Astrocyte of the spinal cord (primary cell): Measurements from ENCODE around the gene HOXB4.

Source experiments
- DNase-seq: peaks from one replicate; pipeline ENCODE4 v3.0.0; 2011; ENCODE audit warnings: low read depth, low spot score
- H3K4me3 ChIP-seq: 2 replicates; pipeline ENCODE4 v1.5.1; 2011; ENCODE audit warnings: low read depth, mild to moderate bottlenecking, low read length, moderate library complexity
- in situ Hi-C: cut with HindIII; loops from 2 replicates; pipeline ENCODE4 v1.10.0; 2017; ENCODE audit warnings: low sequenced_read_pairs
- TF ChIP-seq, protein P1 (sequence below): IDR thresholded peaks from 2 replicates; pipeline ENCODE4 v1.5.1; 2012; ENCODE audit warnings: low read depth, mild to moderate bottlenecking, low read length, inconsistent platforms

The HOXB4 gene

GRCh38 chr17:48583708-48584222 lies 5.6 kb upstream of the HOXB4 start:
- in situ Hi-C loops, result no loop called here
- TF ChIP-seq, protein P1, sequence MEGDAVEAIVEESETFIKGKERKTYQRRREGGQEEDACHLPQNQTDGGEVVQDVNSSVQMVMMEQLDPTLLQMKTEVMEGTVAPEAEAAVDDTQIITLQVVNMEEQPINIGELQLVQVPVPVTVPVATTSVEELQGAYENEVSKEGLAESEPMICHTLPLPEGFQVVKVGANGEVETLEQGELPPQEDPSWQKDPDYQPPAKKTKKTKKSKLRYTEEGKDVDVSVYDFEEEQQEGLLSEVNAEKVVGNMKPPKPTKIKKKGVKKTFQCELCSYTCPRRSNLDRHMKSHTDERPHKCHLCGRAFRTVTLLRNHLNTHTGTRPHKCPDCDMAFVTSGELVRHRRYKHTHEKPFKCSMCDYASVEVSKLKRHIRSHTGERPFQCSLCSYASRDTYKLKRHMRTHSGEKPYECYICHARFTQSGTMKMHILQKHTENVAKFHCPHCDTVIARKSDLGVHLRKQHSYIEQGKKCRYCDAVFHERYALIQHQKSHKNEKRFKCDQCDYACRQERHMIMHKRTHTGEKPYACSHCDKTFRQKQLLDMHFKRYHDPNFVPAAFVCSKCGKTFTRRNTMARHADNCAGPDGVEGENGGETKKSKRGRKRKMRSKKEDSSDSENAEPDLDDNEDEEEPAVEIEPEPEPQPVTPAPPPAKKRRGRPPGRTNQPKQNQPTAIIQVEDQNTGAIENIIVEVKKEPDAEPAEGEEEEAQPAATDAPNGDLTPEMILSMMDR, result no peak
- no peak for DNase-seq
- peak overlapping the region; percentile 77 for H3K4me3 ChIP-seq

- in situ Hi-C loops, result no loop called here
- DNase-seq, result no peak
- peak overlapping the region; percentile 77 for H3K4me3 ChIP-seq
- TF ChIP-seq, protein P1, result no peak
These were observed 4.6 kb upstream of the HOXB4 start for GRCh38 chr17:48582750-48583069.

- in situ Hi-C loops, result no loop called here
- TF ChIP-seq, protein P1, result no peak
- H3K4me3 ChIP-seq, result peak overlapping the region; percentile 77
- peak; percentile 81 for DNase-seq
These were observed 1.8 kb upstream of the HOXB4 start for GRCh38 chr17:48579760-48580554.

DNA sequence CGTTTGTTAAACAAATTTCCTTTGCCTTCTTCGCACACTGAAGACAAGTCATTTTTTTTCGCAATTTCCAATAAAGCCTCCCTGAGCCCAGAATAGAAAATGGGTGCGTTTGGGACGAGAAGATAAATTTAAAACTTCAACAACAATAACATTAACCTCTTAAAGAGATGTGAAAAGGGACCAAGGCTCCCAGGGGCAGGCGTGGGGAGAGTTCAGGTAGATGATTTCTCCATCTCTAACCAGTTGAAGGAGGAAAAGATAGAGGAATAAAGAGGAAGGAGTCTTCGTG lies 1.3 kb upstream of the HOXB4 start:
- peak overlapping the region; percentile 77 for H3K4me3 ChIP-seq
- TF ChIP-seq, protein P1, result no peak
- in situ Hi-C loops, result no loop called here
- no peak for DNase-seq

- no peak for DNase-seq
- TF ChIP-seq, protein P1, result no peak
- peak overlapping the region; percentile 77 for H3K4me3 ChIP-seq
- in situ Hi-C loops, result no loop called here
These were observed 693 bp upstream of the HOXB4 start for GRCh38 chr17:48578616-48579470.

- in situ Hi-C loops, result no loop called here
- no peak for DNase-seq
These were observed 712 bp downstream of the HOXB4 start for GRCh38 chr17:48577330-48577945.

More at GRCh38 chr17:48577330-48577945, 712 bp downstream of the HOXB4 start:
- H3K4me3 ChIP-seq, result peak overlapping the region; percentile 77
- TF ChIP-seq, protein P1, result no peak
